Stimulated activated CD4-positive, alpha-beta T cell treated with anti-CD3 and anti-CD28 coated beads, Interleukin-15, amount 100 ng/mL, for 48 hours (primary cell): ENCODE data around the gene SCTR.

Experiments
- DNase-seq, 2 donors: peaks; one replicate each; pipeline ENCODE4 v3.0.0-alpha.2; 2020; ENCODE audit warnings: low read depth in 2 of 2

The SCTR gene

DNA sequence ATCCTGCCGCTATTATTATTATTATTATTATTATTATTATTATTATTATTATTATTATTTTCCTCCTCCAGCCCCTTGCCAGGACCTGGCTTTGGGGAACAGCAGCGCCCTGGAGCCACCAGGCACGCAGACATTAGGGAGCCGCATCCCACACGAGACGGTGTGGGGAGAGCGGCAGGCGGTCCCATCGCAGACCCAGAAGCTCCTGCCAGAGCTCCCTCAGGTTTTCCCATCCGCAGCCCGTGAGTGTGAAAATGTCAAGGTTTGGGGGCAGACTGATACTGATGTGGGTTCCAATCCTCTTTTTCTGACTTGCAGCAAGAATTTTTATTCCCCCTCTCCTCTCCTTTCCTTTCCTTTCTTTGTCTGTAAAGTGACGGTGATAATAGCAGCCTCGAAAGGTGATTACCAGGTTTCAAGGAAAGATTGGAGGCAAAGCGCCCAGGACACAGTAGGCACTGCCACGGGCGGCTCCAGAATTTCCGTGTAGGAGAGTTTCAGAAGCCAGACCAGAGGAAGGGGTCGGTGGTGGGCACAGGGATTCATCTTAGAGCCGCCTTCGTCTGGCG, 816 bp downstream of the SCTR start:
- DNase-seq: no peak

DNA sequence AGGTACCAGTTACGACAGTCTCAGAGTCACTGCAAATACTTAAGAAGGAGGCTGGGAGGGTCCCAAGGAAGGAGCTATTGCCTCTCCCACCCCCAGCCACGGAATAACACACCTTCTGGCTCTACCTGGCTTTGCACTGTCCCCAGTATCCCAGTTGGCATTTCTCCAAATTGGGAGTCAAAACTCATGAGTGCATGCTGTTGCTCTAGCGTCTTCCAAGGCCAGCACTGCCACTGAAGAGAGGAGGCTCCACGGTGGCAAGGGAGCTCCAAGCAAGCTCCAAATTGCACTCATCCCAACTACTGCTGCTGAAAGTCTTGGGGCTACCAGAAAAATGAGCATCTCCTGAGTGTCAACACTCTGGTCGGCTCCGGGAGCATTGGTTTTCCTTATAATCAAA, 1.6 kb downstream of the SCTR start:
- no peak for DNase-seq

DNA sequence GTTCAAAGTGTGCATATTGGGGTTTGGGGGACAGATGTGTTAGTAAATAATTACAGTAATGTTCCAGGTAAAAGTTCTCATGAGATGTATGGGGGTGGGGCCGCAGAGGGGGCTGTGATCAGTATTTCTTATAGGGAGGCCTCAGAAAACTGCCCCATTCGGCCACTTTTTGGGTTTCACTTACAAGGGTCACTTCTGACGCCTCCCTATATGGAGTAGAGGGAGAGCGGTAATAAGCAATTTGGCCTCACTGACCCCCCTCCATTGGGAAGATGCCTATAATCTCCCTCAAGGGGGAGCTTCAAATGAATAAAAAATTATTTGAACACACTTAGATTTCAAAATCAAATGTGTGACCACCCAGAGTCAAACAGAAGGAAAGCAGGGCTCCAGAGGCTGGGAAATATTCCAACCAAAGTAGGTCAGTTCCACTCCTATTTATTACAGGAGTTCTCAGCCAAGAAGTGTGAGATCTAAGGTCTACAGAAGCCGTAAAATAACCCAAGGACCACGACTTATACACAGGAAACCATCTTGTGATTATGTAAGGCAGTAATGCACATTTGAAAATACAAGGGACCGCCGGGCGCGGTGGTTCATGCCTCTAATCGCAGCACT, 2.7 kb downstream of the SCTR start:
- no peak for DNase-seq

DNA sequence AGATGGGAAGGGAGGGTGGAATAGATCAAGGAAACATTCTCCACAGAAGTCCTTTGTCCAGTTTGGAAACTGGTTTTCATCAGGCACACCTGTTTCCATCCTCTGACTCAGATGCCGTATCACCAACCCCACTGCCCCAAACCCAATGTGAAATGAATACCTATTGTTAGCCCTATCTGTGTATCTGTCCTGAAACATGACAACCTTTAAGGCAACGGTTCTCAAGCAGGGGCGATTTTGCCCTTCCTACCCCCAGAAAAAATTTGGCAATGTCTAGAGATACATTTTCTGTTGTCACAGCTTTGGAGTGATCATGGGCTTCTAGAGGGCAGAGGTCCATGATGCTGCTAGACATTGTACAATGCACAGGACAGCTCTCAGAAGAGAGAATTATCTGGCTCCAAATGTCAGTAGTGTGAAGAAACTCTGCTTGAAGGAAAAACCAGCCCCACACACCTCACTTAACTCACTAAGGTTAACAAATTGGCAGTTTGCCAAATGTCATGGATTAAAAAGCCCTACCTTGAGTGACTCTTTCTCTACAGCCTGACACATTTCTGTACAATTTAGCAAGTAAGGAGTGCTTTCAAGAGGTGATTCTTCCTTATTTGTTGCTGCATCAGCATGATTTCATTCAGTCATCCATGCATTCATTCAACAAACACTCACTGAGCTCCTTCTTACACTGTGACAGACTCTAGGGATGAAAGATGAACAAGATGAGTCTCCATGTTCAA, 3.4 kb downstream of the SCTR start:
- no peak for DNase-seq

DNA sequence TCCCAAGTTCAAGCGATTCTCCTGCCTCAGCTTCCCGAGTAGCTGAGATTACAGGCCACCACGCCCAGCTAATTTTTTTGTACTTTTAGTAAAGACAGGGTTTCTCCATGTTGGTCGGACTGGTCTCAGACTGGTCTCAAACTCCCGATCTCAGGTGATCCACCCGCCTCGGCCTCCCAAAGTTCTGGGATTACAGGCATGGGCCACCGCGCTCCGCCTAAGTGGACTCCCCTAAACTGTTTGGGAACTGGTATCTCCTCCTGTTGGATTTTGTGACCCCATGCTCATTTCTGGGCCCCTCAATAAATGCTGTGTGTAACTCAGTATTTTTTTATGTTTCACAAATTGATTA, 5.2 kb downstream of the SCTR start:
- DNase-seq: no peak

DNA sequence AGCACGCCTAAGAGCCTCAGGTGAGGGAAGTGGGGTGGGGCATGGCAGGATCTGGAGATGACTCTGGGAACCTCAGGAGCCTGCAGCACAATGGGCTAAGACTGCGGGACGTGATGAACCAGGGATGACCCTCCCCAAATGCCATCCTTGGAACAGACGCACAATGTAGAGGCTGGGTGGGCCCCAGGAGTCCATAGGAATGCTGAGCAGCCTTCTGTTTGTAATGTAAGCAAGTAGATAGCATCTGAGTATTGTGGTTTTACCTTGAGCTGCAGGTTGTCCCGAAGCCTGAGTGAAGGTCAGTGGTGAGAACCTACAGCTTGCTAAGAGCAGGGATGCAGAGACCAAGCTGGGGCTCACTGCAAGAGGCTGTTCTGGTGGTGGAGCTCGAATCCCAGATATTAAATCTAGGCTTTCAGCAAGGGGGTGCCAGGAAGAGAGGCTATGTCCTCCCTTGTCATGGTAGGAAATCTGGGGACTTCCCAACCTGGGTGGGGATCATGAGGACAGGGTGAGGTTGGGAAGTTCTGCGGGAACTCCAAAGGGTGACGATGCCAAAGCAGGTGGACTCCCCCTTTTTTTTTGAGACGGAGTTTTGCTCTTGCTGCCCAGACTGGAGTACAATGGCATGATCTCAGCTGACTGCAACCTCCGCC, 5.8 kb downstream of the SCTR start:
- DNase-seq: no peak

DNA sequence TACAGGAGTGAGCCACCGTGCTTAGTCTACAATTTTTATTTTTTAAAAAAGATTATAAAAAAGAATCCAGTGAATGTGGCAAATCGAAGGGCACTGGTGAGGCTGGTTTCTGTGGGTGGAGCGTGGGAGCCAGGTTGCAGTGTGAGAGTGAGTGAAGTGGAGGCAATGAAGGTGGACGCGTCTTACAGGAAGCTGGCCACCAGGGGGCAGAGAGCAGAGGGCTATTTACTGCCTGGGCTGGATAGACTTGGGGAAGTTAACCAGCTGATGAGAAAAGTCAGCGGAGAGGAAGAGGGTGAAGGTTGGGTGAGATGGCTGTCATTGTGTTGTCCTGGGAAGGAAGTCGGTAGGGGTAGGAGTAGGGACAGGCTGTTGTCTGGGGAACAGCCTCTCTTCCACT, 6.8 kb downstream of the SCTR start:
- DNase-seq: peak; percentile 7 to 28

DNA sequence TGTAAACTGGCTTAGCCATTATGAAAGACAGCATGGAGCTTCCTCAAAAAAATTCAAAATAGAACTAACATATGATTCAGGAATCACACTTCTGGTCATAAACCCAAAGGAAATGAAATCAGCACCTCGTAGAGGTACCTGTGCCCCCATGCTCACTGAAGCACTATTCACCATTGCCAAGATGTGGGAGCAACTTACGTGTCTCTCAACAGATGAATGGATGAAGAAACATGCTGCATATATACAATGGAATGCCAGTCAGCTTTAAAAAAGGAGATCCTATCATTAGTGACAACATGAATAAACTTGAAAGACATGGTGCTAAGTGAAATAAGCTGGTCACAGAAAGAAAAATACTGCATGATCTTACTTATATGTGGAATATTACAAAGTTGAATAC, 8.2 kb downstream of the SCTR start:
- no peak for DNase-seq

DNA sequence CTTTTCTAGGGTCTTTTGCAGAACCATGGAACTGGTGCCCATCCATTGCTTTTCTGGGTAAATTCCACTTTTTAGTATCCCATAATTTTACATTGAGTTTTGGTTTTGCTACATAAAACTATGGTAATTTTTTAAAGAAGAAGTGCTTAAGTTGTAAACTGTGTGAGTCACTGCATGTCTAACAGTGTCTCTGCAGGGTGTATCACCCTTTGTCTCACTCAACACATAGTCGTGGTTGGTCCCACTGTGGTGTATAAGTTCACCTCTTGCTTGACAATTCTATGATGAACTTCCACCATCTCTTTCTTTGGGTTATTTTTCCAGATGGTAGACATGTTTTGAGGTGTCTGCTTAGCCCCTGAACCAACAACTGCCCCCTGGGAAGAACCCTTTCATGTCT, 10.5 kb downstream of the SCTR start:
- DNase-seq: no peak

DNA sequence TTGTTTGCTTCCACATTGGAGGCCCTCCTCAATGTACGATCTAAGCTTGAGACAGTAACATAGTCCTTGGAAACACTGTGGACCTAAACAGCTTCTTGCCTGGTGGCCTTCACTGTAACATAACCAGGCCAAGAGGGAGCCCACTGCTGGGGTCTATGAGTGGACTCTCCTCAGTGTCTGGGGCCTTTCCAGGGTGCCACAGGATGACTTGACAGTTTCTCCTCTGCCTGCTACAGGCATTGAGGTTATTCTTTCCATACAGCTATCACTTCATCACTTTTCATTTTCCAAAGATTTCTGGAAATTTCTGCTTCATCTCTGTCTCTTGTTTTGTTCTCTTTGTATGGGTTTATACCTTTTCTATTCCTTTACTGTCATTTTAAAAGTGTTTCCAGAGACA, 11.3 kb downstream of the SCTR start:
- DNase-seq: no peak

DNA sequence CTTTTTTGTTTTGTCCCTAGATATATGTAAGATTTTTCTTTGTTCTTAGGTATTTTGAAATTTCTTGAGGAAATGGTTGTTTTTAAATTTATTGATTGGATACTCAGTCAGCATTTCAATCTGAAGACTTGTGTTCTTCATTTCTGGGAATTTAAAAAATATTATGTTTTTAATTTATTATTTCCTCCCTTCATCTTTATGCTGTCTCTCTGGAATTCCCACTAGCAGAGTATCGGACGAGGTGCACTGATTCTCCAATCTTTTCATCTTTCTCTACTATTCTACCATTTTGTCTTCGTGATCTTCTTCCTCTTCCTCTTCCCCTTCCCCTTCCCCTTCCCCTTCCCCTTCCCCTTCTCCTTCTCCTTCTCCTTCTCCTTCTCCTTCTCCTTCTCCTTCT, 12.3 kb downstream of the SCTR start:
- no peak for DNase-seq

DNA sequence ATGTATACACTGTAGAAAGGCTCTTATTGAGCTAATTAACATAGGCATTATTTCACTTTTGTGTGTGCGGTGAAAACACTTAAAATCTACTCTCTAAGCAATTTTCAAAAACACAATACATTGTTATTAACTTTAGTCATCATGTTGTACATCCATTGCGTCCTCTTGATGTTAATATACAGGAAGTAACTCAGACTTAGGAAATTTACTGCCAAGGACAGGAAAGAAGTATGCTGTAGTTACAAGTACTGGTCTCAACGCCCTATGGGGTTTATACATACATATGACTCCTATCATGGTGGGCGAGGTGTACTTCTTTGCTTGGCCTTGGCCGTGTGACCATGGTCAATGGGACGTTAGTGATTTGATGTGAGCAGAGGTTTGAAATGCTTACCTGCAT, 15.5 kb downstream of the SCTR start:
- DNase-seq: no peak

DNA sequence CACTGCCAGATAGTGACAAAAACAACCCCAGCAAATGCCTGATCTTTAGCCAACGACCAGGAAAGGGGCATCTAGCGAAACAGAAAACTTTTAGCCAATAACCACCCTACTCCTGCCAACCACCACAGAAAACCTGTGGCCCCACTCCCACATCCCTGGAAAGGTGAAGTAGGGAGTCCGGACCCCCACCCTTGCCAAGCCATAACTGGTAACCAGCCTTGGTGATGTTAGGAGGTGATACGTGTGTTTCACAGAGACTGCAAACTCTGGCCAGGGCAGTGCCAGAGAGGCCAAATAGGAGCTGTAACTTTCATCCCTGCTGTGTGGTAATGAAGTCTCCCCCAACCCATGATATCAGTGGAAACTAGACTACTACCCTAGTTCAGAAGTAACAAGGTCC, 27.6 kb downstream of the SCTR start:
- no peak for DNase-seq

DNA sequence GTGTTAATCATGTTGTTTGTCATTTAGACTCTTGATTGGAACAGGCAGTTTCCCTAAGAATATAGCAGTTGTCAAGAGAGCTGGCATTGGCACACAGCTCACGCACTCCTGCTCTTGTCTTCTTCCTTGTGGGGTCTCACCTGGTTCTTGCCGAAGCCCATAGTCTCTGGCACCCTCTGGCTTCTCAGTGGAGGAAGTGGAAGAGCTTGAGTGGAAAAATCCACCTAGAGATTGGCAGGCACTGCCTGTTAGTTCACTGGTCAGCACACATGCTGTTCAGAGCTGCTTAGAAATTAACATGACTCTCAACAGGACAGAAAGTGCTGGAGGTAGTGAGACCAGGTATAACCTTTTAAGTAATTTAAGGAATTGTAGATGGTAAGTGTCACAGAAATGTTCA, 28.3 kb downstream of the SCTR start:
- no peak for DNase-seq

DNA sequence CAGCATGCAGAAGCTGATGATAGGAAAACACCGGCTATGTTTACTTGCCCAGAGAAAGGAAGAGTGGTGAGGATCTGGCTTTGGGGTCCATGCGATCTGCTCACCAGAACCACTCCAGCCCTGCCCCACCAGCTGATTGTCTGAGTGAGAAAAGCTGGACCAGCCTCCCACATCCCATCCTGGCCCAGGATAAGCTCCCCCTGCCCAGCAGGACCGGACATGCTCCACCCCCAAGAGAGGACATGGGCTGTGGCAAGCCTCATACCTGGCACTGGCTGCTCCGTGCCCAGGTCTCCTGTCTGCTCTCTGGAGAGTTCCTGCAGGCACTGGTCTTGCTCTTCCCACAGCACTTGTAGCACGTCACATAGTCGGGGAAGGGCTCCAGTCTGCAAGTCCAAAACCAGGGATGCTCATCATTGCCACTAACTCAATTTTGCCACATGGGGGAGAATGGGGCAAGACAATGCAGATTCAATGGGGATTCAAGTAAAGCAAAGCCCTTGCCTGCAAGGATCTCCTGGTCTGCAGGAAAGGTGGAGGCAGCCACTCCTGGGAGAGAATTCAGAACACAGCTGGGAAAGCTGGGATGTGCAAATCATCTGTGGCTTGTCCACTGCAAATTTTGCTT, 30.0 kb downstream of the SCTR start:
- no peak for DNase-seq

DNA sequence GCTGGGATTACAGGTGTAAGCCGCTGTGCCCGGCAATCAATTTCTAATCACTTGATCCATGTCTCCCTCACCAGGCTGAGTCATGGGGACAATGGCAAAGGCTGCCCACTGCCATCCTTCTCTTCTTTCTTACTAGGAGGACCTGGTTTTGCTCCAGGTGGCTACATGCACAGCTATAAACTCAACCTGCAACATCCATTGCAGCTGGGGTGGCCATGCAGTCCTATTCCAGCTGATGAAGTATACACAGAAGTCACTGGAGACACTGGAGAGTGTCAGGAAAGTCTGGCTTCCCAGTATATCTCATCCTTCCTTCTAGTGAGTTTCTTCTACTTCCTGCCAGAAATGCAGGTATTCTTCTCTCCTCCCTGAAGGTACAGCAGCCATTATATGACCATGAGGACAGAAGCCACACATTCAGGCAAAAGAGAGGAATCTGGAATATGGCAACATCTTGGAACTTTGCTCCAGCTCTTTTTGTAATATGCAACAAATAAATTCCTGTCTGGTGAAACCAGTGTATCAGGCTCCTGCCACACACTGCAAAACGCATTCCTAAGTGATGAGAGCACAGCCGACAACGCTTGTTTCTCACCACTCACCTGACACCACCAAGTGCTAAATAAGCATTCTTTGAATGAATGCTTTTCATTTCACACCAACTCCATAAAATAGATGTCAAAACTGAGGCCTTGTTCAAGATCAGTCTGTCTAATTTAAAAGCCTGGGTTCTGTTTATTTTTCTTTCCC, 32.3 kb downstream of the SCTR start:
- no peak for DNase-seq

DNA sequence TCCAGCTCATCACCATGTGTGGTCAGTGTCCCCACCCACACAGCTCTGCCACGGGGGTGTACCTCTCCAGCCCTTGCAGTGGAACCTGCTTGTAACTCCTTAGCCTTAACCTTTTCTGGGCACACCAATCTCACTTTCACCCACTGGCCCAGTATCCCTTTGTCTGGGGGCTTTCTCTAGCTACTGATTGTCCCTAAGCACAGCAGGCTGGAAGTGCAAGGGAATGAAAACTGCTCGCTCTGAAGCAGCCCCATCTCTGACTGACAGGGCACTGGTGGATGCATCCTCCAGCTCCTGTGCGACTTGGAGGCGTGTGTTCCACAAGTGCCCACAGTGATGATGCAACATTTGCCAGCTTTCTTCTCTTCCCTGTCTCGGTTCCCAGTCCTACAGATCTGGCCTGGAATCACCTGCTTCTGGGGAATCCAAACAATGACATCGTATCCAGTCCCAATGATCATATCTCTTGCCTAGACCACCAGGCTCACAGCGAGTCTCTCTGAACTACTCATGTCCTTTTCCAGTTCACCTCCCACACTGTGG, 33.6 kb downstream of the SCTR start:
- no peak for DNase-seq

DNA sequence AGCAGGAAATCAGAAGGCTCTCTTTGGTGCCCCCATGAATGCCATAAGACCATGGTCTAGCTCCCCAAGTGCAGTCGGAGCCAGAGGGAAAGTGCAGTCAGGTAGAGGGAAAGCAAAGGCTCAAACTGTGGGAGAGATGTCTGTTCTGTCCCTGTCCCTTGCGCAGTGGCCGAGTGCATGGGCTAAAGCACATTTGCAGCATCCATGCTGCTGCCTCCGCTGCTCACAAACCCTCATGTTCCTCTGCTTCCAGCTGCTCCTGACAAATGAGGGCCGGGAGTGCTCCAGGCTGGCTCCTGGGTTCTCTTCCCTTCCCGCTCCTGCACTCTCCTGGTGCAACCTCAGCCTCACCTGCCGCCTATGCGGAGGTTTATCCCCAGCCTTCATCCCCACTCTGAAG, 34.2 kb downstream of the SCTR start:
- no peak for DNase-seq

DNA sequence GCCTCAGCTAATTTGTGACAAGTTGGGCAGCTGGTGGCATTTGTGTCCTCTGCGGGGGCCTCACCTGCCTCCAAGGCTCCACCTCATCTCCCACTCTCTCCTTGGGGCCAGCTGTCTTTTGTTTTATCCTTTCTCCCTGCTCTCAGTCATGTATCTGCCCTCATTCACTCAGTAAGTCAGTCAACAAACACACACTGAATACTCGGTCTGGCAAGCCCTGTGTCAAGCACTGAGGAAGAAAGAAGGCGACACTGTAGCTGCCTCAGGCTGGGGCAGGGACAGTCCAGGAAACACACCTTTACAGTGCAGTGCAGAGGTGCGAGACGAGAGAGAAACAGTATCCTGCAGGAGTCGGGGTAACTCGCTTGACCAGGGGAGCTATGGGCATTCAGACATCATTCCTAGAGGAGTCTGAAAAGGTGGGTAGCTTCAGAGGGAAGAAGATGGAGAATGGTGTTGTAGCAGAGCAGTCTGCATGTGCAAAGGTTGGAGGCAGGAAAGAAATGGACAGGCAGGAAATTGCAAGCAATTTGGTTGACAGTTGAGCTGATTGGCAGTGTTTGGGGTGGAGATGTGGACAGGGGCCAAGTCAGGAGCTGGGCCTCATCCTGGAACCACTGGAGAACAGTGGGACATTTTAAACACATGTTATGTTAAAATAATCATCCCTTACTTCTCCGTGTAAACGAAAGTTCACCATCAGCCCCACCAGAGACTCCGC, 34.9 kb downstream of the SCTR start:
- DNase-seq: no peak

DNA sequence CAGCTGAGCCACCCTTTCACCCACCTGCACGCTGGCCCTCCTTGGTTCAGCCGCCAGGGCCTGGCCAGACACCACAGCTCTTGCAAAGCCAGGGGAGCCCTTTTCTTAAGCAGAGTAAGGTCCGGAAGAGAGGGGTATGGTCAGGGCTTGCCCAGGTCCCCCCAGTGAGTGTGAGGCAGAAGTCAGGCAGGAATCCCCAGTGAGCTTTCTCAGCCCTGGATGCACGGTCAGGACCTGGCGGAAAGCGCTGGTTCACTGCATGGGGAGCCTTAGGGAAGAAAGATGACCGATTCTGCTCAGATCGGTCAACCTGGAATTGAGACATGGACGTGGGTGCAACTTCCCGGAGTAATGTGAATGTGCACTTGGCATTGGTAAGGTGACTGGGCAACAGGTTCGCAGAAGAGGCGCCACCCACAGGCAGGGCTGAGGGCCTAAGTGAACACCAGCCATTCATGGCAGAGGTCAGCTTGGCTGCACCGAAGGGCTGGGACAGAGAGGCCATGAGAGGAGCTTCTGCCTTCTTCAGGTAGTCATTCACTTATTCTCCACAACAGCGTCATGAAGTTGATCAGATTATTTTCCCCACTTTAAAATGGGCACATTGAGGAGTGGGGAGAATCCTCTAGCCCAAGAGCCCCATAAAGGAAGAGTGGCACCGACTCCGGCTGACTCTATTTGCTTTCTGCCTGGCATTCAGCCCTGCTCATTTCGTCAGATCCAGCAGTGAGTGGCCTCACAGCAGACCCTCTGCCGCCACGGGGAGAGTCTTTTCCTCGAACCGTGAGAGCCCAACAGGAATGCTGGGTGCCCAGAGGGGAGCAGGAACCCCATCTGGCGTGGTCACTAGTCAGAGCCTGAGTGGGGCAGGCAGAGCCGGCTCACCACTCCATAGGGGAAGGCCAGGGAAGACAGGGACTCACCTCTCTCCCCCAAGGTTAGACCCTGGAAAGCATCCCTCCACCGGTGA, 35.8 kb downstream of the SCTR start:
- DNase-seq: no peak
